HG03060 (cell line): ENCODE measurements around the gene IL31.
"Not testable (repeated sequence)": the region's sequence is repeated elsewhere in the genome, so short reads cannot be mapped to it uniquely, and the experiment has no call there.

ENCODE experiments used
- ATAC-seq: cut with Tn5 transposase; IDR thresholded peaks from one replicate; pipeline ENCODE4 v1.9.1; 2021; ENCODE audit warnings: low read depth, moderate number of reproducible peaks; ENCODE audit not compliant: unreplicated experiment

IL31 gene

DNA sequence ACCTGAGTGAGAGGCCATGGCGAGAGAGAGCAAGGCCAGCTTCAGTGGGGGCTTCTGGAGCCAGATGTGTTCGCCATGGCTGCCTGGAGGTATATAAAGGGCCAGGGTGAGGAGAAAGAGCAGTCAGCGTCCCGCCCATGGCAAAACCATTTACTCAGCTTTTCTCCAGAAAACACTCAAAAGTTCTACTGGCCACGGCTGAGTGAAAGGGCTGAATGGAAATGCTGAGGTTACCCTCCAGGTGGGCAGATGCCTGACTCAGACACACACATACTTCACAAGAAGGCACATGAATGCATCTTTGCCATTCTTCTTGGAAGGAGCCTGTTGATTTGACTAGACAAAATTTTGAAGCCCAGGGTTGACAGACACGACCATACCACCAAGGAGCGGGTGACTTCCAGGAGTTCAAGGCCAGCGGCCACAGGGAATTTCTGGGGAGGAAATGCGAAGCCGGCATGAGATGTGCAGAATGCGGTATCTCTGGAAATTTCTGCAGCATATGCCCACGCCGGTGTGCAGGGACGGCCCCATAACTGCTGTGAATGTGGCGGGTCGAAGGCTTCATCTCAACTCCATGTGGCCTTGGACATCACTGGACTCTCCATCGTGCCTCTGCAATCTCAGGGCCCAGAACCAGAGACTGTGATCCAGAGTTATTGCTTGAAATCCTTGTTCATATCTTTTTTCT lies at the start of gene IL31:
IL31 (minus strand) TSS at position 67 of the 691 bp plus-strand sequence; CDS start at position 18, 49 bp downstream.
- no peak for ATAC-seq

DNA sequence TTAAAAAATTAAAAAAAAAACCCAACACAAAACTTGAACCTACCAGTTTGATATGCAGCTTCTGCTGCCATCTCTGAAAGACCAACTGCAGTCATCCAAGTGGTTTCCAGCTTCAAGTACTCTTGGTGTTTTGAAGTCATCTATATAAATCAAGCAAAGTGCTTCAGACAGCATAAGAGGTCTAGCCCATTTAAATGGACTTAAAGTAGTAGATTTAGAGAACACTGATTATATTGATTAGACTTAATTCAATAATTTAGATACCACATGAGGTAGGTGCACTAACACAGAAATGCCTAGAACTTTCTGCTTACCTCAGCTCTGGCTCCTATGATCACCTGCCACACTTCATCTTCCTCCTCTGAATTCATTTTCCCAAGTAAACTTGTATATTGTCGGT lies 42.4 kb upstream of the IL31 start:
- ATAC-seq: no peak

DNA sequence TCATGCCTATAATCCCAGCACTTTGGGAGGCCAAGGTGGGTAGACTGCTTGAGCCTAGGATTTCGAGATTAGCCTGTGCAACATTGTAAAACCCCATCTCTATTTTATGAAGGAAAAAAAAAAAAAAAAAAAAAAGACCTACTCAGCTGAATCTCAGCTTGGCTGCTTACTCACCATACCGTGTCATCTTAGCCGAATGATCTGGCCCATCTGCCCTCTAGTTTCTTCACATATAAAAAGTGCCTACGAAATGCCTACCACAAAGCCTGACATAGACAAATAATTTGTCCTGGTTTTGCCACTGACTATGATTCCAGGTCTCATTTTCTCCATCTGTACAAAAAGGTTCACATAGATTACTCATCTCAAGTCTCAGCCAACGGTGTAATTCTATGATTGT lies 41.8 kb upstream of the IL31 start:
- ATAC-seq: no peak

DNA sequence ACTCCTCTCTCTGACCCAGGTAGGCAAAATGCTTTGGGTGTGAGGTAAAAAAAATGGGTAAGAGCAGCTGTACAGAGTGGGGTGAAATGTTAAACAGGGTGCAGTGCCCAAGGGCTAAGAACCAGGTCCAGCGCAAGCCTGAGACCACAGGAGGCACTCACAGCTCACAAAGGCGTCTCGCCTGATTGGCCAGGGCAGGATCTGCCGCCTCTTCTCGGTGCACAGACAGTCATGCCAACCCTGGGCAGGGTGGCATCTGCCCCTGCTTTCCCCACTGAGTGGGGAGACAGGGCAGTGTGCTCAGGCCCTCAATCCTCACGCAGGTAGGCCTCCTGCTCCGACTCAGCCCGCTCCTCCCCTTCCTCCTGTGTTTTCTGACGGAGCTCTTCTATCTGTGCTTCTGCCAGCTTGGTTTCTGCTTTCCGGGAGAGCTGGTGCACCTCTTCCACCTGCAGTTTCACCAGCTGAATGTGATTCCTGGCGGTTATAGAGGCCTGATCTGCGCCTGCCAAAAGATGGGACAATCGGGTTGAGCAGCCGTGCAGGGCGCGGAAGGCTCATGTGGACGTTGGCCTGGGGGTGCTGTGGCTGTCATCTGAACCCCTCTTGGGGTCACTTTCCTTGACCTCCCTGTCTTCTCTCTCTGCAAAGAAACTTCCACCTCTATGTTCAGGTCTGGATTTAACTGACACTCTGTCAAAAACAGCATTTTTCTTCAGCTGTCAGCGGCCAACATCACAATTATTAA lies 34.2 kb upstream of the IL31 start:
- ATAC-seq: no peak

DNA sequence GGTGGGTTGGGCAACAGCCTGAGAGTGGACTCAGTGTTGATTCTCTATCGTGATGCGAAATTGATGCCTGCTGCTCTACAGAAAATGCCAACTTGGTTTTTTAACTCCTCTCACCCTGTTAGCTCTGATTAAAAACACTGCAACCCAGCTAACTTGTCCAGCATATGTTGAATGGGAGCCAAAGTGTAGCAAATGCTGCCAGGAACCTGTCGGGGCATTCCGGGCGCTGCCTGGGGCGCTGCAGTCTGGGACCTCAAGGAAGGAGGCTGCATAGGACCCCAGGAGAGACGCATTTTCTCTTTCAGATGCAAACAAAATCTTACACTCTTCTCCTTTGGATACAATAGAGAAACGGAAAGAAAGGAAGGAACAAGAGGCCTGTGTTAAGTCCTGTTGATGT lies 33.4 kb upstream of the IL31 start:
- ATAC-seq: no peak

DNA sequence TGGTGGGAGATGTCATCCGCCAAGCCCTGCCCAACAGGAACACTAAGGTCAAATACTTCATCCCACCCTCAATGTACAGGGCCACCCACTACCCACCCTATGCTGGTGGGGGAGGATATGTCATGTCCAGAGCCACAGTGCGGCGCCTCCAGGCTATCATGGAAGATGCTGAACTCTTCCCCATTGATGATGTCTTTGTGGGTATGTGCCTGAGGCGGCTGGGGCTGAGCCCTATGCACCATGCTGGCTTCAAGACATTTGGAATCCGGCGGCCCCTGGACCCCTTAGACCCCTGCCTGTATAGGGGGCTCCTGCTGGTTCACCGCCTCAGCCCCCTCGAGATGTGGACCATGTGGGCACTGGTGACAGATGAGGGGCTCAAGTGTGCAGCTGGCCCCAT lies 33.0 kb upstream of the IL31 start:
- ATAC-seq: no peak

DNA sequence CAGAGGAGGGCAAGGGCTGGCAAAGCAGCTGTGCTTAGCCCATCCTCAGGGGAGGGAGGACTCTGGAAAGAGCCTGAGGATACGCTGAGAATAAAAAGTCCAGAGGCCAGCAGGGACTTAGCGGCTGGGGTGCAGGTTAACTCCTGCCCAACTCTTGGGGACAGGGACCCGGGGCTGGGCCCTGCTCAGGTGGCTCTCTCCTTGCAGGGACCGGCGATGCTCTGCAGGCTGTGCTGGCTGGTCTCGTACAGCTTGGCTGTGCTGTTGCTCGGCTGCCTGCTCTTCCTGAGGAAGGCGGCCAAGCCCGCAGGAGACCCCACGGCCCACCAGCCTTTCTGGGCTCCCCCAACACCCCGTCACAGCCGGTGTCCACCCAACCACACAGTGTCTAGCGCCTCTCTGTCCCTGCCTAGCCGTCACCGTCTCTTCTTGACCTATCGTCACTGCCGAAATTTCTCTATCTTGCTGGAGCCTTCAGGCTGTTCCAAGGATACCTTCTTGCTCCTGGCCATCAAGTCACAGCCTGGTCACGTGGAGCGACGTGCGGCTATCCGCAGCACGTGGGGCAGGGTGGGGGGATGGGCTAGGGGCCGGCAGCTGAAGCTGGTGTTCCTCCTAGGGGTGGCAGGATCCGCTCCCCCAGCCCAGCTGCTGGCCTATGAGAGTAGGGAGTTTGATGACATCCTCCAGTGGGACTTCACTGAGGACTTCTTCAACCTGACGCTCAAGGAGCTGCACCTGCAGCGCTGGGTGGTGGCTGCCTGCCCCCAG lies 32.3 kb upstream of the IL31 start:
- no peak for ATAC-seq

DNA sequence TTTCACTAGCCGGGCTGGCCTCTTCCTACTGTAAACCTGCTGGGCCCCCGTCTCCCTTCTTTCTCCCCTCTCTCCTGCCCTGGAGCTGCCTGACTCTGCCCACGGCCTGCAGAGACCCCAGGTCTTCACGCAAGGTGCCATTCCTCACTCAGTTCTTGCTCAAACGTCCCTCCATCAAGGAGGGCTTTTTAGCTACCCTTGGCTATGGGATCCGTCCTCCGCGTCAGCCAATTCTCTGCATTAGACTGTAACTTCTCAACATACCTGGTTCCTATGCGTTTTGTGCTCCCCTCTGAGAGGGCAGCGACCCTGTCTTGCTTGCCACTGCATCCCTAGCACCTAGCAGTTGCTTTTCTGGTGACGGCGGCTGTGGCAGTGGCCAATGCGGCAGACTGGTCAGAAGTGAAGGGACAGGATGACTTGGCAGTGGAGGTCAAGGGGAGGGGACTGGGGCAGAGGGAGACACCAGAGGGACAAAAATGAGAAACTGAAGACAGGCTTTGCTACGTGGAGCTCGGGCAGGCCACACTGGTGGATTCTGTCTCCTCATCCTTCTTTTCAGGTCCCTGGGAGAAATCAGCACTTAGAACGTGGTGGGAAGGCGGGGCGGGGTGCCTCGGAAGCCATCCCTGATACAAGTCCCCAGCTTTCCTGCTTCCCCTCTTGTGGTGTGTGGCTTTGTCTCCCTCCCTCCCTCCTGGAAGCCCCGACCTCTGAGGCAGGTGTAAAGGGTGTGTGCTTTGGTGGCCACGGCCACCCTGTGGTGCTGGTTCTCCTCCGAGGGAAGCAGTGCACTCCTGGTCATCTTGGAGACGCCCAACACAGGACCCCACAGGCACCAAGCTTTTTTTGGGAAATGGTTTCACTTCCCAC lies 31.3 kb upstream of the IL31 start:
- ATAC-seq: no peak

DNA sequence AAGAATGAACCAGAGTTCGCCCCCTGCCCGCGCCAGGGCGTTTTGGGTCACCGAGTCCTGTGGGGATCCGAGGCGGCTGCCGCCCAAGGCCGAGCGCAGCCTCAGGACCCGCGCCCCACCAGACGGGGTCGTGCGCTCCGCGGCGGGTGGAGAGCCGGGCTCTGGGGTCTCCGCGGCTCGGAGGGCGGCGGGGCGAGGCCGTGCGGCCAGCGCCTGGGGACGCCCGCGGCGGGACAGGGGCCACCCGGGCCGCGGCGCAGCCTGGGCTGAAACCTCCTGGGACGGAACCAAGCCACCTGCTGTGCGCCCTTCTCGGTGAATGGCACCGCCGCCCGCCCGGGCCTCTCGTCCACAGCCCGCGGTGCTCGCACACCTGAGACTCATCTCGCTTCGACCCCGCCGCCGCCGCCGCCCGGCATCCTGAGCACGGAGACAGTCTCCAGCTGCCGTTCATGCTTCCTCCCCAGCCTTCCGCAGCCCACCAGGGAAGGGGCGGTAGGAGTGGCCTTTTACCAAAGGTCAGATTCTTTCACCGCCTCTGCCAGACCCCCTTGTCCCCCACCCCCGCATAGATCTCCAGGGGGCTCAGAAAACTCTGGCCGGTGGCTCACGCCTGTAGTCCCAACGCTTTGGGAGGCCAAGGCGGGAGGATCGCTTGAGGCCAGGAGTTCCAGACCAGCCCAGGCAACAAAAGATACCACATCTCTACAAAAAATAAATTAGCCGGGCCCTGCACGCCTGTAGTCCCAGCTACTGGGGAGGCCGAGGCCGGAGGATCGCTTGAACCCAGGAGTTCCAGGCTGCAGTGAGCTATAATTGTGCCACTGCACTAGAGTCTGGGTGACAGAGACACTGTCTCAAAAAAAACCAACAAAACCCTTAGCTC lies 30.4 kb upstream of the IL31 start:
- ATAC-seq: no peak

DNA sequence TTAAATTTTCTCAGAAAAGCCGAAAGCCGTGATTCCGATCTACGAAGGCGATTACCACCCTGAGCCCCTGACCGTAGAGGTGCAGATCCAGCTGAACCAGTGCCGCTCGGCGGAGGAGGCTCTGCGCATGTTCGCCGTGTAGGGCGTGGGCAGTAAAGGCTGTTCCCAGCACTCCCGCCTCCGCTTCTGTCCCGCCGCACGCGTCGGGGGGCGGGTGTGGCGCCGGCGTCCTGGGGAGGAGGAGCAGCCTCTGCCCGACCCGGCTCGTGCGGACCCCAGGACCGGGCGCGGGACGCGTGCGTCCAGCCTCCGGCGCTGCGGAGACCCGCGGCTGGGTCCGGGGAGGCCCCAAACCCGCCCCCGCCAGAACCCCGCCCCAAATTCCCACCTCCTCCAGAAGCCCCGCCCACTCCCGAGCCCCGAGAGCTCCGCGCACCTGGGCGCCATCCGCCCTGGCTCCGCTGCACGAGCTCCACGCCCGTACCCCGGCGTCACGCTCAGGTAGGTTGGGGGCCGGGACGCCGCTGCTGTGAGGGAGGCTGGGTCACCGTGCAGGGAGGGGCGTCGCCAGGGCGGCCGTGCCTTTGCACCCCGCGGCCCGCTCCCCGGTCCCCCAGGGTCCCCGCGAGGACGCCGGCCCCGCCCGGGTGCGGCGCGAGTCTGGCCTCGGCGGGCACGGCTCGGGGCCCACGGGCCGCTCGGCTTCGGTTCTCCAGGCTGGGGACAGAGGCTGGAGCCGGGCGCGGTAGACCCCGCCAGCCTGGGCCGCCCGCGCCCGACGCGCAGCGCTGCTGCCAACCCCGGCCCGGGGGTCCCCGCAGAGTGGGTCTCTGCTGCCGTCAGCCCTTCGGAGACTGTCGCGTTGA lies 29.5 kb upstream of the IL31 start, which contains the start of gene B3GNT4:
B3GNT4 (plus strand) TSS at position 409 of the 866 bp plus-strand sequence. CDS start 910 bp downstream, outside the sequence.
- no peak for ATAC-seq

DNA sequence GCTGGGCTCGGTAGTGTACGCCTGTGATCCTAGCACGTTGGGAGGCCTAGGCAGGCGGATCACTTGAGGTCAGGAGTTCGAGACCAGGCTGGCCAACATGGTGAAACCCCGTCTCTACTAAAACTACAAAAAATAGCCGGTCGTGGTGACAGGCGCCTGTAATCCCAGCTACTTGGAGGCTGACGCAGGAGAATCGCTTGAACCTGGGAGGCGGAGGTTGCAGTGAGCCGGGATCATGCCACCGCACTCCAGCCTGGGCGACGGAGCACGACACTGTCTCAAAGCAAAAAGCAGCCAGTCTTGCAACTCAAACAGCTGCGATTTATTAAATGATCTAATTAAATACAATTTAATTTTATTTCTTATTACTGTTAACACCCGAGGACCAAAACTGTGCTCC lies 28.8 kb upstream of the IL31 start:
- not testable (repeated sequence) for ATAC-seq

DNA sequence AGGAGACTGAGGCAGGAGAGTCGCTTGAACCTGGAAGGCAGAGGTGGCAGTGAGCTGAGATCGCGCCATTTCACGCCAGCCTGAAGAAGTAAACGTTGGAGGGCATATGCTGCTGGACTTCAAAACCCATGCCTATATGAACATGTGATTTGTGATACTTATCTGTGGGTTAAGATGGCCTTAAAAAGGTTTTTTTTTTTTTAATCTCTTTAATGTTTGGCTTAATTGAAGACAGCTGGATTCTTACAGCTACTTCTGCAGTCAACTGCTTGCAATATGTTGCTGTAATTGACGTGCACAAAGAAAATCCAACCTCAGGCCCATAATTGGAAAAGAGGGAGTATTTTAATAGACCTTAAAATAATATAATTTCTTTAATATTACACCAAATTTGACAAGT lies 28.0 kb upstream of the IL31 start:
- ATAC-seq: no peak

DNA sequence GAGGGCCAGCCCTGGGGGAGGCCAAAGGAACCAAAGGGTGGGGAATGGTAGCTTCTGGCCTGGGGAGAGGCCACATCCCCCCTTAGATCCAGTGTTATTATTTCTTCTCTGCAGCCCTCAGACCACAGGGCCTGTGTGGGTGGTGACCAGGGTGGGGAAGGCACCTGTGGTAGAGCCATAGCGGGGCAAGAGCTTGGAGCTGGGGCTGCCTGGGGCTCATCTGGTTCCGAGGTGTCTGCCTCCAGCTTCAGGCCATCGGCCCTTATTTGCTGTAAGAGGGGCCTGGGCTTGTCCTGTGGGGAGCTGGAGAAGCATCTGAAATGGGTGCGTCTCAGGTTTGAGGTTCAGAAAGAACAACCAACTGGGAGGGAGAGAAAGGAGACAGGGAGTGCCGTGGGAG lies 27.4 kb upstream of the IL31 start:
- no peak for ATAC-seq

DNA sequence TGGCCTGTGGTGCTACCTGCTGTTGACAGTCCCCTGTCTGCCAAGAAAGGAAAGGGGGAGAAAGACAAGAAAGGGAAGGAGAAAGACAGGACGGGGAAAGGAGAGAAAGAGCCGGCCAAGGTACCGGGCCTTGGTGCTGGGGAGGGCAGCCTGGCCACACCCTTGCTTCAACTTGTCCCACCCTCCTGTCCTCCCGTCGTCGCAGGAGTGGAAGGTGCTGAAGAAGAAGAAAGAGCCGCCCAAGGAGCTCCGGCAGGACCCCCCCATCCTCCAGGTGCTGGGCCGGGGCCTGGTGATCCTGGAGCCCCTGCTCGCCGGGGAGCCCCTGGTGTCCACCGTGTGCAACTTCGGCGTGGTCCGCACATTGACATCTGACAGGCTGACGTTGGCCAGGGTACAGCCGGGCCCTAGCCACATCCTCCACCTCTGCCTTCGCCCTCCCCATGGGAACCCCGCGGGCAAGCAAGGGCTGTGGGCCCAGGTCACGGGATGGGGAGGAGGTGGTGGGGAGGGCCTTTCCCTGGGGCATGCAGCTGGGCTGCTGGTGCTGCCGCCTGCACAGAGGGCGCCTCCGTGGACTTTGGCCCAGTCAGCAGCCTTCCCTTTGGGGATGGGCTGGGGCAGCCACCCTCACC lies 26.6 kb upstream of the IL31 start:
- ATAC-seq: no peak

DNA sequence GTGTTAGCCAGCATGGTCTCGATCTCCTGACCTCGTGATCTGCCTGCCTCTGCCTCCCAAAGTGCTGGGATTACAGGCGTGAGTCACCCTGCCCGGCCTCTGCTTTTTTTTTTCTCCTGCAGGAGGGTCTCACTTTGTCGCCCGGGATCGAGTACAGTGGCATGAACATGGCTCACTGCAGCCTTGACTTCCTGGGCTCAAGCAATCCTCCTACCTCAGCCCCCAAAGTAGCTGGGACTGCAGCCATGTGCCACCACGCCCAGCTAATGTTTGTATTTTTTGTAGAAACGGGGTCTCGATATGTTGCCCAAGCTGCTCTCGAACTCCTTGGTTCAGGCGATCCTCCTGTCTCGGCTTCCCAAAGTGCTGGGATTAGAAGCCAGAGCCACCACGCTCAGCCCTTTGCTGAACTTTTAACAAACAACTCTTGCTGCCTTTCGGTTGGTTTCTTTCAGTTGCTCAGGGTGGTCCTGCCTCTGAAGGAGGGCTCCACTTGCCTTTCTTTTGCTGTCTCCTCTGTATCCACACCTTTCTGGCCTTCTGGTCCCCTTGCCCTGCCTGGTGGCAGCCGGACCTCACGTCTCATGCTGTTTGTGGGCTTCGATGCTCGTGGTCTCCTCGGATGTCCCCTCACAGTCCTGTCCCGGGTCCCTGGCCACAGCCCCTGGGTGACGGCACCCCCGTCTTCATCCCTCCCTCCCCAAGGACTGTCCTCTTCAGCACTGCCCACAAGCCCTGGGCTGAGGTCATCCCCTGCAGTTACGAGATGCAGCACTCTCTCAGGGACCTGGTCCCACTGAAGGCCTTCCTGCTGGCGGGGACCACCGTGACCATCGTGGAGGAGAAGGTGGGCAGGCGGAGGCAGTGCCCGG lies 25.7 kb upstream of the IL31 start:
- ATAC-seq: no peak

DNA sequence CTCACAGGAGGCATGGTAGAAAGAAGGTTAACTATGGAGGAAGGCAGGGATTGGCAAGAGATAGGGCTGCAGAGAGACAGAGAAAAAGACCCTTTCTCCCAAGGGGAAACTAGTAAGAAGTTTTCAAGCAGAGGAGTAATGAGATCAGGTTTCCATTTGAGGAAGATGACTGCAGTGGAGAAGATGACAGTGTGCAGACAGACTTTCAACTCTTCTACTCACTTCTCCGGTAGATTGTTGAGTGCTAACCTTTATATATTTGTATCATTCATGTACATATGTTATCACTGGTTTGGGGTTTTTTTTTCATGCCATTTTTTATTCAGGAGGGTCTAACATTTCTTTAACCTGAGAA lies 23.6 kb upstream of the IL31 start:
- ATAC-seq: no peak

DNA sequence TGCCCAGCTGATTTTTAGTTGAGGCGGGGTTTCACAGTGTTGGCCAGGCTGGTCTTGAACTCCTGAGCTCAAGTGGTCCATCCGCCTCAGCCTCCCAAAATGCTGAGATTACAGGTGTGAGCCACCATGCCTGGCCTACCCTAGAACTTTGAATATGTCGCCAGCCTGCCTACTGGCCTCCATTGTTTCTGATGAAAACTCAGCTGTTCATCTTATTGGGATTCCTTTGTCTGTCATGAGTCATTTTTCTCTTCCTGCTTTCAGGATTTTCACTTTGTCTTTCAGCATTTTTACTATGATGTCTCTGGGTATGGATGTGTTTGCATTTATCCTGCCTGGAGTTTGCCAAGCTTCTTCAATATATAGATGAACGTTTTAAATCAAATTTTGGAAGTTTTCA lies 21.4 kb upstream of the IL31 start:
- no peak for ATAC-seq
